Testis (tissue), 2 donors: Measurements from ENCODE around the gene TGFBR2.

ENCODE experiments used
- CTCF ChIP-seq, 3 experiments: fragments of 450-650 bp in 2 of 3; fragments of 200-600 bp in 1 of 3; sonication (generic) in 1 of 3; IDR thresholded peaks; one replicate each; pipeline ENCODE4 v1.5.1; 2016 to 2019; ENCODE audit warnings: antibody characterized with exemption in 3 of 3, mild to moderate bottlenecking in 2 of 3, moderate library complexity in 1 of 3
- POLR2A ChIP-seq: fragments of 450-650 bp; IDR thresholded peaks from one replicate; pipeline ENCODE4 v1.6.1; 2017; ENCODE audit warnings: antibody characterized with exemption, mild to moderate bottlenecking, moderate library complexity

GRCh38 chr3:30581067-30581585 lies 25.3 kb upstream of the TGFBR2 start:
- TF ChIP-seq CTCF (IDR thresholded peaks at IDR 0.05) (no peak), POLR2A (no peak)
